Hepatocyte (in vitro differentiated cells): ENCODE measurements around the gene FLCN.

ENCODE experiments used
- CTCF ChIP-seq: fragments of 200-600 bp; sonication (generic); IDR thresholded peaks from 2 replicates; pipeline ENCODE4 v1.5.1; 2016; ENCODE audit warnings: antibody characterized with exemption, mild to moderate bottlenecking; ENCODE audit not compliant: poor library complexity
- EZH2phosphoT487 ChIP-seq: fragments of 200-600 bp; sonication (generic); IDR thresholded peaks from one replicate; pipeline ENCODE4 v1.6.1; 2018; ENCODE audit warnings: antibody characterized with exemption, mild to moderate bottlenecking, low read depth, moderate library complexity; ENCODE audit not compliant: unreplicated experiment, severe bottlenecking

GRCh38 chr17:17175340-17175739, 61.6 kb downstream of the FLCN start:
- TF ChIP-seq CTCF (no peak), EZH2phosphoT487 (no peak)
